ENCODE data around the gene IMPACT. TPM values are rescaled to one million over a fixed set of nuclear protein-coding genes. Genes with fewer than 3 reads are reported as not detected.

IMPACT gene, protein sequence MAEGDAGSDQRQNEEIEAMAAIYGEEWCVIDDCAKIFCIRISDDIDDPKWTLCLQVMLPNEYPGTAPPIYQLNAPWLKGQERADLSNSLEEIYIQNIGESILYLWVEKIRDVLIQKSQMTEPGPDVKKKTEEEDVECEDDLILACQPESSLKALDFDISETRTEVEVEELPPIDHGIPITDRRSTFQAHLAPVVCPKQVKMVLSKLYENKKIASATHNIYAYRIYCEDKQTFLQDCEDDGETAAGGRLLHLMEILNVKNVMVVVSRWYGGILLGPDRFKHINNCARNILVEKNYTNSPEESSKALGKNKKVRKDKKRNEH
- total RNA-seq = 10 to 100 TPM; 17.6 to 32.7 (median 21.9) TPM

DNA sequence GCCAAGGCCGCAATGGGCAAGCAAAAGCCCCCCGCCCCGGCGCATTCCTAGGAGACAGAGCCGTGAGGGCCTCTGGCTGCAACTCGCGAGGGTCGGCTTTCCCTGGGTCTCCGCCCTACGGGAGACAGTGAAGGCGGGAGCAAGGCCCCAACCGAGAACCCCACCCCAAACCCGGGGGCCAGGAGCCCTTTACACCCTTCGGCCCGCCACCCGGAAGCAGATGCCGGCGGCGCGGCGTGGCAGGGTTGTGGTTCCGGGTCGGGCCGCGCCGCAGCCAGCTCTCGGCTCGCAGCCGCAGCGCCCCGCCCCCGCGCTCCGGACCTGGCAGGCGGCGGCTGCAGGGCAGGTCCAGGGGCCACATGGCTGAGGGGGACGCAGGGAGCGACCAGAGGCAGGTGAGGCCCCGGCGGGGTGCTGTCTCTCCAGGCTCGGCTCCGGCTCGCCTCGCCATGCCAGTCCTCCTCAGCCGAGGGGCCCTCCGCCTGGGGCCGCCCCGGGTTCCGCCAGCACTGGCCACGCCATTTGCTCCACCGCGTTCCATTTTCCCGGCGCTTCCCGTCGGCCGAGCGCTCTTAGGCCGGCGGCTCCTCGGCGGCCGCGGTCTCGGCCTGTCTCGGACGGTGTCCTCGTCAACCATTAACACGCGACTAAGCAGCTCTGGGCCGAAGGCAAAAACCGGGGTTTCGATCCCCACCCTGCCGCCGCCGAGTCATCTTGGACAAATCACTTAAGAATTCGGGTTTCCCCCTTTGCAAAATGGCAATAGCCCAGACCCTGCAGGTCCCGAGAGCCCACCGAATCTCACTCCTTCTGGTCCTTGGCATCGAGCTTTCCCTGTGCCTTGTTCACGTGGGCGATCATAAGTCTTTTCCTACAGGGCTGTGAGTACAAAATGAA lies at the start of gene IMPACT:
Gene IMPACT (plus strand): TSS at position 273 of the 897 bp plus-strand sequence. CDS start 87 bp downstream, at position 360.
- Histone ChIP-seq H3K27me3 (peaks cover 36% of the 10 kb centered on the region), H3K4me1 (peaks cover 3 to 10% (median 4%) of the 10 kb centered on the region in 3 donors), H3K27ac (peak within 1 kb of the TSS; percentile 10 to 90 (median 86)), H3K9me3 (no peaks in the 10 kb centered on the region), H3K36me3 (peaks cover 0 to 20% of the 10 kb centered on the region in 2 donors), H3K4me3 (peak within 1 kb of the TSS; percentile 54 to 86)
- WGBS, 2 donors (ENCODE audit: low coverage in 1 of 2) = 3% methylated on average over 13 of the region's 82 CpGs; no CpG with 5 or more reads in 1 of the 2 donors
- ATAC-seq = peak; percentile 95
- TF ChIP-seq EP300 (IDR thresholded peaks at IDR 0.05) (no peak), POLR2AphosphoS5 (IDR thresholded peaks at IDR 0.05) (peak; percentile 55), POLR2A (IDR thresholded peaks at IDR 0.05) (peak; percentile 41 to 54)
- TF ChIP-seq, protein P1, sequence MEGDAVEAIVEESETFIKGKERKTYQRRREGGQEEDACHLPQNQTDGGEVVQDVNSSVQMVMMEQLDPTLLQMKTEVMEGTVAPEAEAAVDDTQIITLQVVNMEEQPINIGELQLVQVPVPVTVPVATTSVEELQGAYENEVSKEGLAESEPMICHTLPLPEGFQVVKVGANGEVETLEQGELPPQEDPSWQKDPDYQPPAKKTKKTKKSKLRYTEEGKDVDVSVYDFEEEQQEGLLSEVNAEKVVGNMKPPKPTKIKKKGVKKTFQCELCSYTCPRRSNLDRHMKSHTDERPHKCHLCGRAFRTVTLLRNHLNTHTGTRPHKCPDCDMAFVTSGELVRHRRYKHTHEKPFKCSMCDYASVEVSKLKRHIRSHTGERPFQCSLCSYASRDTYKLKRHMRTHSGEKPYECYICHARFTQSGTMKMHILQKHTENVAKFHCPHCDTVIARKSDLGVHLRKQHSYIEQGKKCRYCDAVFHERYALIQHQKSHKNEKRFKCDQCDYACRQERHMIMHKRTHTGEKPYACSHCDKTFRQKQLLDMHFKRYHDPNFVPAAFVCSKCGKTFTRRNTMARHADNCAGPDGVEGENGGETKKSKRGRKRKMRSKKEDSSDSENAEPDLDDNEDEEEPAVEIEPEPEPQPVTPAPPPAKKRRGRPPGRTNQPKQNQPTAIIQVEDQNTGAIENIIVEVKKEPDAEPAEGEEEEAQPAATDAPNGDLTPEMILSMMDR (IDR thresholded peaks at IDR 0.05) = no peak

DNA sequence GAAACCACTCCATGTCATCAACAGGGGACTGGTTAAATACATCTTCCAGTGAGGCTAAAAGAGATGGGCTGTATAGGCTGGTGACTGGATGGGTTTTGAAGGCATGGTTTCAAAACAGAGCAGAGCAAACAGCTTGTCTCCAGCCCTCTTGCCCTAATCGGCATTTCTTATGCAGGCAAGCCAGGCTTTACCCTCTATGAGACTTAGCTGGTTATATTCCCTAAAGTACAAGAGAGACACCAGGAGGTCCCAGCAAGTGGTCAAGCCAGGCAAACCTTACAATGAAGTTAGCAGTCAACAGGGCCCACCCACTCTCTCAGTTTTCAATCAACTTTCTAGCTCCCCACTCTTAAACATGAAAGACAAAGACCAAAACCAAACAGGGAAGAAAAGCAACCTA lies 47.9 kb upstream of the IMPACT start:
- H3K4me1 ChIP-seq = no peaks in the 10 kb centered on the region
- 67 to 92% methylated on average over 1 of the region's 1 CpG for WGBS, 2 donors (ENCODE audit: low coverage in 1 of 2)
- H3K9me3 ChIP-seq = no peaks in the 10 kb centered on the region
- no peak overlapping the region for H3K4me3 ChIP-seq
- H3K36me3 ChIP-seq = peaks cover 0 to 33% of the 10 kb centered on the region in 2 donors
- ATAC-seq = no peak
- no peaks in the 10 kb centered on the region for H3K27me3 ChIP-seq
- H3K27ac ChIP-seq = no peak overlapping the region
- no peak for TF ChIP-seq POLR2A (IDR thresholded peaks at IDR 0.05)
- TF ChIP-seq, protein P1 (IDR thresholded peaks at IDR 0.05) = no peak
- TF ChIP-seq POLR2AphosphoS5 (IDR thresholded peaks at IDR 0.05) = no peak
- no peak for TF ChIP-seq EP300 (IDR thresholded peaks at IDR 0.05)

DNA sequence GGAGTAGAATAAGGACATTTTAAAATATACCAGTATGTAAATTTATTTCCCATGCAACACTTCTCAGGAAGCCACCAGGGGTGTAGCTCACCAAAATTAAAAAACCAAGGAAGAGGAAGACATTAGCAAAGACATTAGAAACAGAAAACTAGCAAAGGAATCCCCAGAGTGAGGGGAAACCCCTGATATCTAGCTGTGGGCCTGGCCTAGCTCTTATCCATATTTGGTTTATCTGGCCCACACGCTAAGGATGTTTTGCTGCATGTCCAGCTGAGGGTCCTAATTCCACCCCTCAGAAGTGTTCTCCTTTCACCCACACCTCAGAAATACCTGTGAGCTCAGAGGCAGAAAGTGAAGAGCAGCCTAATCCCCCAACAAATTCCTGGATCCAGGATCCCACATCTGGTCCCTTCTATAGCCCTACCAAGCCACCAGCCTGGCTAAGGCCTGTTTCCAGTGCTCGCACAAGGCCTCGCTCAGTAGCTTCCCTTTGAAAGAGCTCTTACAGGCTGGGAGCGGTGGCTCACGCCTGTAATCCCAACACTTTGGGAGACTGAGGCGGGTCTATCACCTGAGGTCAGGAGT lies 46.2 kb upstream of the IMPACT start:
- H3K9me3 ChIP-seq = no peaks in the 10 kb centered on the region
- WGBS, 2 donors (ENCODE audit: low coverage in 1 of 2) = 86 to 92% methylated on average over 1 of the region's 6 CpGs
- peaks cover 0 to 20% of the 10 kb centered on the region in 2 donors for H3K36me3 ChIP-seq
- H3K4me3 ChIP-seq = no peak overlapping the region
- H3K27me3 ChIP-seq = no peaks in the 10 kb centered on the region
- no peaks in the 10 kb centered on the region for H3K4me1 ChIP-seq
- H3K27ac ChIP-seq = no peak overlapping the region
- ATAC-seq = no peak
- TF ChIP-seq, protein P1 (IDR thresholded peaks at IDR 0.05) = no peak
- TF ChIP-seq EP300 (IDR thresholded peaks at IDR 0.05) (no peak), POLR2AphosphoS5 (IDR thresholded peaks at IDR 0.05) (no peak), POLR2A (IDR thresholded peaks at IDR 0.05) (no peak)

DNA sequence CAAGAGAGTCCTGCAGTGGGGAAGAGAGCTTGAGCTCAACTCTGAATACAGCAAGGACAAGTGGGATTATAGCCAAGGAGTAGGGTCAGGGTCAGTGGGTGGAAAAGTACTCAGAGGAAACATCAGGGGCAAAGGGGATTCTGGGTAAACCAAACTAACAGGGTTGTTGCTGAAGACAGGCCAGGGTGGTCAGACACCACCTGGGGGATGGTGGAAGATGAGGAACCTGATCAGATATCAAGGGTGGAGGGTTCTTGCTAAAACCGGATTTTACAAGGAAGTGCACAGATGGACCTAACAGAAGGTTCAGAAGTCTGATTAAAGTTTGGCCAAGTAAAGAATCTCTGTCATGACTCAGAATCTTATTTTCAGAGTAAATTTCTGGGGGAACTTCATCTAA lies 45.3 kb upstream of the IMPACT start:
- no peak for ATAC-seq
- peaks cover 0 to 11% of the 10 kb centered on the region in 2 donors for H3K36me3 ChIP-seq
- WGBS, 2 donors (ENCODE audit: low coverage in 1 of 2) = 67% methylated on average over 1 of the region's 1 CpG
- H3K4me1 ChIP-seq = no peaks in the 10 kb centered on the region
- H3K9me3 ChIP-seq = no peaks in the 10 kb centered on the region
- H3K27me3 ChIP-seq = no peaks in the 10 kb centered on the region
- no peak overlapping the region for H3K27ac ChIP-seq
- TF ChIP-seq POLR2AphosphoS5 (IDR thresholded peaks at IDR 0.05) (no peak), POLR2A (IDR thresholded peaks at IDR 0.05) (no peak), EP300 (IDR thresholded peaks at IDR 0.05) (no peak)
- TF ChIP-seq, protein P1 (IDR thresholded peaks at IDR 0.05) = no peak
- no peak overlapping the region for H3K4me3 ChIP-seq
